Transverse colon (tissue), 4 donors: ENCODE data around the gene LIPN. TPM values are rescaled to one million over a fixed set of nuclear protein-coding genes. Genes with fewer than 3 reads are reported as not detected.

Experiments used
- DNase-seq: peaks from one replicate; pipeline ENCODE4 v3.0.0-alpha.2; 2019
- H3K27ac ChIP-seq, 4 donors: fragments of 200-600 bp; sonication (generic); 2 replicates each; pipeline ENCODE4 v1.5.1; 2016 to 2018; ENCODE audit warnings: inconsistent platforms in 4 of 4
- H3K27me3 ChIP-seq: fragments of 200-600 bp; sonication (generic); 2 replicates; pipeline ENCODE4 v1.5.1; 2017; ENCODE audit warnings: inconsistent platforms
- H3K36me3 ChIP-seq, 4 donors: fragments of 200-600 bp; sonication (generic); 2 replicates each; pipeline ENCODE4 v1.5.1; 2017 to 2019; ENCODE audit warnings: inconsistent platforms in 4 of 4
- H3K4me1 ChIP-seq, 4 donors: fragments of 200-600 bp; sonication (generic); 2 replicates each; pipeline ENCODE4 v1.5.1; 2017 to 2020; ENCODE audit warnings: inconsistent platforms in 4 of 4
- H3K4me3 ChIP-seq, 4 donors: fragments of 200-600 bp; sonication (generic); 1 replicate in 1 of 4; 2 replicates in 3 of 4; pipeline versions ENCODE4 v1.5.1 to v1.6.1; 2017 to 2019; ENCODE audit warnings: inconsistent platforms in 4 of 4
- H3K9me3 ChIP-seq, 2 donors: fragments of 200-600 bp; sonication (generic); 2 replicates each; pipeline ENCODE4 v1.5.1; 2017 to 2019; ENCODE audit warnings: inconsistent platforms in 2 of 2
- CTCF ChIP-seq, 5 experiments: fragments of 200-600 bp in 3 of 5; fragments of 450-650 bp in 2 of 5; sonication (generic) in 3 of 5; IDR thresholded peaks; 1 replicate in 2 of 5; 2 replicates in 3 of 5; pipeline ENCODE4 v1.5.1; 2016 to 2017; ENCODE audit warnings: antibody characterized with exemption in 5 of 5, inconsistent platforms in 3 of 5, mild to moderate bottlenecking in 2 of 5, moderate library complexity in 1 of 5
- EP300 ChIP-seq: sonication (generic); formaldehyde crosslinking; IDR thresholded peaks from one replicate; pipeline ENCODE4 v1.6.1; 2017; ENCODE audit warnings: antibody characterized with exemption, low read depth
- POLR2A ChIP-seq: fragments of 450-650 bp; IDR thresholded peaks from one replicate; pipeline ENCODE4 v1.6.1; 2016; ENCODE audit warnings: antibody characterized with exemption, mild to moderate bottlenecking, moderate library complexity
- POLR2AphosphoS5 ChIP-seq, 3 donors: sonication (generic); formaldehyde crosslinking; IDR thresholded peaks; one replicate each; pipeline ENCODE4 v1.6.1; 2016; ENCODE audit warnings: antibody characterized with exemption in 3 of 3
- WGBS, 2 donors: methylation state at CpG; one replicate each; pipeline ENCODE4 v1.1.5; 2018; ENCODE audit warnings: low coverage in 1 of 2; 5-methylcytosine and 5-hydroxymethylcytosine counted together
- in situ Hi-C, 4 donors: fragments of 200-750 bp; cut with MboI; loops; one replicate each; pipeline versions ENCODE4 v1.15.0 to v1.15.1; 2017; ENCODE audit warnings: low sequenced_read_pairs in 3 of 4, low pct_ligation_motif_present in 1 of 4, low pct_unique_long_range_greater_than_20kb in 1 of 4
- intact Hi-C: fragments of 100-400 bp; cut with DNase I; formaldehyde crosslinking; loops from one replicate; pipeline ENCODE4 v1.15.1; 2023; ENCODE audit warnings: low total_unique reads
- total RNA-seq, 4 donors: library from RNA; depleted of rRNA; stranded (reverse); fragments of >200 nt; gene quantifications; one replicate each; pipeline ENCODE4 v1.1.0, GENCODE V29; 2016

LIPN gene
- total RNA-seq, 4 donors from 2014 or later, result 0.48 TPM; not detected in 3

GRCh38 chr10:88754287-88754686 lies 5.5 kb upstream of the LIPN start:
- intact Hi-C loops, result no loop called here
- Histone ChIP-seq H3K36me3 (no peaks in the 10 kb centered on the region), H3K4me3 (no peak overlapping the region), H3K27ac (no peak overlapping the region), H3K4me1 (no peaks in the 10 kb centered on the region), H3K27me3 (no peaks in the 10 kb centered on the region), H3K9me3 (peaks cover 0 to under 1% of the 10 kb centered on the region in 2 donors)
- DNase-seq, result no peak
- TF ChIP-seq POLR2A (no peak), POLR2AphosphoS5 (IDR thresholded peaks at IDR 0.05) (no peak), CTCF (IDR thresholded peaks at IDR 0.05) (no peak), EP300 (no peak)
- in situ Hi-C loops, result no loop called here

GRCh38 chr10:88755753-88756152 lies 4.1 kb upstream of the LIPN start:
- no peaks in the 10 kb centered on the region for H3K36me3 ChIP-seq
- H3K27ac ChIP-seq, result no peak overlapping the region
- no peaks in the 10 kb centered on the region for H3K4me1 ChIP-seq
- intact Hi-C loops, result no loop called here
- no peak for DNase-seq
- H3K9me3 ChIP-seq, result no peaks in the 10 kb centered on the region
- TF ChIP-seq POLR2A (no peak), POLR2AphosphoS5 (IDR thresholded peaks at IDR 0.05) (no peak), CTCF (IDR thresholded peaks at IDR 0.05) (no peak), EP300 (no peak)
- no peaks in the 10 kb centered on the region for H3K27me3 ChIP-seq
- 61 to 74% methylated on average over 2 to 3 of the region's 3 CpGs for WGBS, 2 donors
- in situ Hi-C loops, result no loop called here
- H3K4me3 ChIP-seq, result no peak overlapping the region

GRCh38 chr10:88756660-88757059 lies 3.2 kb upstream of the LIPN start:
- Histone ChIP-seq H3K4me3 (no peak overlapping the region), H3K27me3 (no peaks in the 10 kb centered on the region), H3K27ac (no peak overlapping the region), H3K4me1 (no peaks in the 10 kb centered on the region), H3K36me3 (no peaks in the 10 kb centered on the region), H3K9me3 (no peaks in the 10 kb centered on the region)
- intact Hi-C loops (no loop called here), in situ Hi-C loops (no loop called here)
- 0% methylated on average over 1 of the region's 1 CpG for WGBS, 2 donors
- TF ChIP-seq POLR2A (no peak), EP300 (no peak), POLR2AphosphoS5 (IDR thresholded peaks at IDR 0.05) (no peak), CTCF (IDR thresholded peaks at IDR 0.05) (no peak)
- no peak for DNase-seq

- H3K9me3 ChIP-seq, result no peaks in the 10 kb centered on the region
- no peaks in the 10 kb centered on the region for H3K36me3 ChIP-seq
- H3K27ac ChIP-seq, result no peak overlapping the region
- 56 to 71% methylated on average over 1 of the region's 1 CpG for WGBS, 2 donors
- no peak for TF ChIP-seq EP300
- no peak for TF ChIP-seq POLR2A
- TF ChIP-seq CTCF (IDR thresholded peaks at IDR 0.05), result no peak
- TF ChIP-seq POLR2AphosphoS5 (IDR thresholded peaks at IDR 0.05), result no peak
- intact Hi-C loops (no loop called here), in situ Hi-C loops (no loop called here)
- H3K4me1 ChIP-seq, result no peaks in the 10 kb centered on the region
- no peaks in the 10 kb centered on the region for H3K27me3 ChIP-seq
- H3K4me3 ChIP-seq, result no peak overlapping the region
- no peak for DNase-seq
Observed at GRCh38 chr10:88762906-88763305, 3.1 kb downstream of the LIPN start.
